ENCODE measurements around the gene WDR75.
"Not testable (repeated sequence)": the region's sequence is repeated elsewhere in the genome, so short reads cannot be mapped to it uniquely, and the experiment has no call there.

Gene WDR75

GRCh38 chr2:189442468-189442867, 1.2 kb downstream of the WDR75 start:
- DNase-seq: no peak

- no peak for DNase-seq
Measured at GRCh38 chr2:189444322-189444721, 3.0 kb downstream of the WDR75 start.

- no peak for DNase-seq
Measured at GRCh38 chr2:189446780-189447179, 5.5 kb downstream of the WDR75 start.

- DNase-seq: no peak
Measured at GRCh38 chr2:189454009-189454408, 12.7 kb downstream of the WDR75 start.

- no peak for DNase-seq
Measured at GRCh38 chr2:189465076-189465475, 23.8 kb downstream of the WDR75 start.

- DNase-seq: no peak
Measured at GRCh38 chr2:189465478-189465877, 24.2 kb downstream of the WDR75 start.

GRCh38 chr2:189466046-189466445, 24.8 kb downstream of the WDR75 start:
- DNase-seq: no peak

- DNase-seq: peak; percentile 1
Measured at GRCh38 chr2:189466656-189467055, 25.4 kb downstream of the WDR75 start.

- DNase-seq: no peak
Measured at GRCh38 chr2:189467160-189467559, 25.9 kb downstream of the WDR75 start.

GRCh38 chr2:189467593-189467992, 26.3 kb downstream of the WDR75 start:
- DNase-seq: no peak

GRCh38 chr2:189474526-189474925, 33.3 kb downstream of the WDR75 start:
- no peak for DNase-seq

GRCh38 chr2:189477756-189478155, 36.5 kb downstream of the WDR75 start:
- no peak for DNase-seq

- DNase-seq: not testable (repeated sequence)
Measured at GRCh38 chr2:189478289-189478688, 37.0 kb downstream of the WDR75 start.

GRCh38 chr2:189481071-189481470, 39.8 kb downstream of the WDR75 start:
- no peak for DNase-seq

GRCh38 chr2:189483571-189483970, 42.3 kb downstream of the WDR75 start:
- no peak for DNase-seq

GRCh38 chr2:189483980-189484740, 42.9 kb downstream of the WDR75 start:
- no peak for DNase-seq

- no peak for DNase-seq
Measured at GRCh38 chr2:189485146-189485545, 43.9 kb downstream of the WDR75 start.

- DNase-seq: no peak
Measured at GRCh38 chr2:189486237-189486770, 45.0 kb downstream of the WDR75 start.

GRCh38 chr2:189487283-189488007, 46.2 kb downstream of the WDR75 start:
- no peak for DNase-seq

GRCh38 chr2:189488008-189488310, 46.7 kb downstream of the WDR75 start:
- DNase-seq: no peak

GRCh38 chr2:189492451-189492850, 51.2 kb downstream of the WDR75 start:
- DNase-seq: no peak

GRCh38 chr2:189498205-189498604, 56.9 kb downstream of the WDR75 start:
- no peak for DNase-seq

GRCh38 chr2:189499137-189499536, 57.9 kb downstream of the WDR75 start:
- no peak for DNase-seq

GRCh38 chr2:189500456-189501160, 59.3 kb downstream of the WDR75 start:
- DNase-seq: peak; percentile 55

Measured in NCI-H69 (cell line).